ENCODE measurements around the gene SERPINB3. TPM values are rescaled to one million over a fixed set of nuclear protein-coding genes. Genes with fewer than 3 reads are reported as not detected.
"Not testable (repeated sequence)": the region's sequence is repeated elsewhere in the genome, so short reads cannot be mapped to it uniquely, and the experiment has no call there.

SERPINB3 gene
- polyA plus RNA-seq, 1 donor = not detected

DNA sequence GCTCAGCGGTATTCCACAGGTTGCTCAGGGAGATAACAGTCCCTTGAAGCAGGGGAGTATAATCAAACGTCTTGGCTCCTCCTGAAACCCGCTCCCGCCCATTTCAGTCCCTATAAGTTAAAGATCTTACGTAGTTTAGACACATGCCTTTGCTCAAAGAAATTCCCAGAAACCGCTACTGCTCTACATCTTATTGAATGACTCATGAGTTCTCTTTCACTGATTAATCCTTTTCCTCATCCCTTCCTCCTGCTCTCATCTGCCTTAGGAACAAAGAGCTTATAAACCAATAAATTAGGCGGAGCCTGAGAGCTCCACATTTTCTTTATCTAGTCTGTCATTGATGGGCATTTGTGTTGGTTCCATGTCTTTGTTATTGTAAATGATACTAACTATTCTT is 13.5 kb downstream of the SERPINB3 start:
- no peak overlapping the region for H3K4me3 ChIP-seq (ENCODE audit: low read length)
- H3K9me3 ChIP-seq (ENCODE audit: control insufficient read depth, low read depth, low read length) = no peaks in the 10 kb centered on the region
- 88% methylated on average over 3 of the region's 7 CpGs for WGBS (ENCODE audit: insufficient coverage, low lambda C conversion rate)
- no peaks in the 10 kb centered on the region for H3K27me3 ChIP-seq (ENCODE audit: control insufficient read depth, insufficient read depth, low read length)
- no peaks in the 10 kb centered on the region for H3K36me3 ChIP-seq (ENCODE audit: control insufficient read depth, insufficient read depth, low read length)
- H3K4me1 ChIP-seq (ENCODE audit: control insufficient read depth, insufficient read depth, low read length) = no peaks in the 10 kb centered on the region
- DNase-seq = no peak
- no peak overlapping the region for H3K27ac ChIP-seq (ENCODE audit: low read length)

DNA sequence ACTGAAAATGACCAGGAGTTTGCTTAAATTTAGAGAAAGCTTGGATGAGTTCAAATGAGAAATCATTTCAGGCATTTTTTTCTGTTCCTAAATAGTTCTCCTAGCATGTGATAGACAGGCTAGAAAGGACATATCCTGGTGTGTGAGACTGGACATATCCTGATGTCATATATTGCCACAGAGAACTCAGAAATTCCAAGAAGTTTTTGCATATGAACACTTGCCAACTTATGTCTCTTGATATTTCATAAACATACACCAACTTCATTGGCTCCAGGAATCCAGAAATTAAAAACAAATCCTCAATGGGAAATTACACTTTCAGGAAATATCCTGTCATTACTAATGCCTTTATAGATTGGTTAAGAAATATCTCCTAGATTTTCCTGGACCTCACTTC is 14.8 kb downstream of the SERPINB3 start:
- H3K4me1 ChIP-seq (ENCODE audit: control insufficient read depth, insufficient read depth, low read length) = no peaks in the 10 kb centered on the region
- no peaks in the 10 kb centered on the region for H3K27me3 ChIP-seq (ENCODE audit: control insufficient read depth, insufficient read depth, low read length)
- H3K9me3 ChIP-seq (ENCODE audit: control insufficient read depth, low read depth, low read length) = no peaks in the 10 kb centered on the region
- DNase-seq = no peak
- no peaks in the 10 kb centered on the region for H3K36me3 ChIP-seq (ENCODE audit: control insufficient read depth, insufficient read depth, low read length)
- H3K27ac ChIP-seq (ENCODE audit: low read length) = no peak overlapping the region
- H3K4me3 ChIP-seq (ENCODE audit: low read length) = no peak overlapping the region

DNA sequence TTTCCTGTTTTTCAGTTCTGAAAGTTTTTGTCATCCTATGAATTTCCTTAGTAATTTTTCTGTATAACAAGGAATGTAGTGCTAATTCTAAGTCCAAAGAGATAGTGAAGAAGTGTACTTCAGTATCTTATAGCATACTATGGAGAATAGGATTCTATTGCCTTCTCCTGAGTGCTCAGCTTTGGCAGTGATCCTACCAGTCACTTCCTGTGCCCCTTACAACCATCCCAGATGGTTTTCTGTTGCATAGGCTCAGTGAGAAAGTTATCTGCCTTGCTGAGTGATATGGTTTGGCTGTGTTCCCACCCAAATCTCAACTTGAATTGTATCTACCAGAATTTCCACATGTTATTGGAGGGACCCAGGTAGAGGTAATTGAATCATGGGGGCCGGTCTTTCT is 17.0 kb downstream of the SERPINB3 start:
- DNase-seq; H3K36me3 ChIP-seq (ENCODE audit: control insufficient read depth, insufficient read depth, low read length); H3K27me3 ChIP-seq (ENCODE audit: control insufficient read depth, insufficient read depth, low read length); H3K4me1 ChIP-seq (ENCODE audit: control insufficient read depth, insufficient read depth, low read length); H3K4me3 ChIP-seq (ENCODE audit: low read length); H3K9me3 ChIP-seq (ENCODE audit: control insufficient read depth, low read depth, low read length); H3K27ac ChIP-seq (ENCODE audit: low read length): not testable (repeated sequence)
- no CpG with 5 or more reads among the region's 1 CpG for WGBS (ENCODE audit: insufficient coverage, low lambda C conversion rate)

DNA sequence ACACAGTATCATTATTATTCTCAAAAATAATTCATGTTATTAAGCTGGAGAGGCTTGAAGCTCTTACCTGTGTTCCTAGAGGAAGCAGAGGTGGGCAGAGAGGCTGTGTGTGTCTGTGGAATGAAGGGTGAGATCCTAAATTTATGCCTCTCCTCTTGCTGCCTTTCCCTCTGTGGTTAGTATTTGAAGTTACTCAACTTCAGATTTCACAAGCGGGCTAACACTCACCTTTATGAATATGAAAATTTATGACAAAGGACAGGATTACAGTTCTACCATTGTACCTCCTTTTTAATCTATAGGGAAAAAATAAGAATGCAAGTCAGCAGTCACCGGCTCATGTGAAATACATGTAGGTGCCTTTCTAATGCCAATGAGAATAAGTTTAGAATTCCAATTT is 17.6 kb downstream of the SERPINB3 start, which contains the start of gene SERPINB4:
Gene SERPINB4 (minus strand): TSS at position 115 of the 400 bp plus-strand sequence. CDS start 679 bp downstream, outside the sequence.
- not testable (repeated sequence) for DNase-seq; H3K4me3 ChIP-seq (ENCODE audit: low read length); H3K4me1 ChIP-seq (ENCODE audit: control insufficient read depth, insufficient read depth, low read length); H3K27ac ChIP-seq (ENCODE audit: low read length); H3K27me3 ChIP-seq (ENCODE audit: control insufficient read depth, insufficient read depth, low read length); H3K36me3 ChIP-seq (ENCODE audit: control insufficient read depth, insufficient read depth, low read length); H3K9me3 ChIP-seq (ENCODE audit: control insufficient read depth, low read depth, low read length)
- WGBS (ENCODE audit: insufficient coverage, low lambda C conversion rate) = no CpG with 5 or more reads among the region's 2 CpGs

DNA sequence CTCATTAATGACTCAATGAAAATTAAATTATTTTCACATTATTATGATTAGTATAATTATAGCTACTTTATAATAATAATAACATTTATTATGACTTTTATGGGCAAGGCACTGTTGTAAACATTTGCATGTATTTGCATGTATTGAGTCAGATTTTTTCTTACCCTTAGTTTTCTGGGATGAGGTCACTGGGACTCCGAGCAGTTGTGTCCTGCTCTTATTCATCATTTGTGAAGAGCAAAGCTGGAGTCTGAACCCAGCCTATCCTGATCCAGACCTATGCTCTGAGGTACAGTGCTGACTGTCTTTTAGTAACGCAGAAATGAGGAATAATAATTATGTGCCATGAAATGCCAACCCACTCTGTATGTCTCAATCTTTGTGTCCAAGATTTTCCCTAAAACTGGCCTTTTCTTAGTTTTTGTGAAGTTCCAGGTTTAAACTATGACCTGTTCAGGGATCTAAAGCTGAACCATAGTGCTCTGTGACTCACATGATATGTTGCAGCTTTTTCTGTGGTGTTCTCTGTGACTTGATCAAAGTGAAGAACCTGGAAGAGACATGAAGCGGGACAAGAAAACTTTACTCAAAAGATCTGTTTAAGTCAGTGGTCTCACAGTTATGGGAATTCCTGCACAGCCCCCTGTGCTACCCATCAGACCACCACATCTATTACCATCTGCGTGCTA is 18.9 kb downstream of the SERPINB3 start:
- WGBS (ENCODE audit: insufficient coverage, low lambda C conversion rate) = 100% methylated on average over 1 of the region's 4 CpGs

DNA sequence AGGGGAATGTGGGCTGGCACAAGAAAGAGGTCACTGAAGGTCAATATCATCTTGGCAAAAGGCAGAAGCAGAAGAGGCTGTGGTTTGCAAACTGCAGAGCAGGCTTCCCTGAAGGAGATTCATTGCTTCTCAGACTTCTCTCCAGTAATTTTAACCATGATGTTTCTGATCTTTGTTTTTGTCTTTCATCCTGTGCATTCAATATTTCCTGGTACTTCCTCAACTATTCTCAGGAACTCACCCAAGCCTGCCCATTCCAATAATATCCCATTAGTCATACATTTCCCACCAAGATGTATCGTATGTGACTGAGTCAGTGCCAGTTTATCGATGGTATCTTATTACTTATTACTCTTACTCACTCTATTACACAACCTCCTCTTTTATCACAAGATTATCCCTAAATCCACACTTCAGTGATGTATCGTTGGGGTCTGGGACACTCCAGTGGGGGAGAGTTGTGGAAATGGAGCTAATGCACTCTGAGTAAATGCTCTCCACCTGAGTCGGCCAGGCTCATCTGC is 20.5 kb downstream of the SERPINB3 start:
- H3K4me1 ChIP-seq (ENCODE audit: control insufficient read depth, insufficient read depth, low read length); H3K36me3 ChIP-seq (ENCODE audit: control insufficient read depth, insufficient read depth, low read length); H3K4me3 ChIP-seq (ENCODE audit: low read length); DNase-seq; H3K27ac ChIP-seq (ENCODE audit: low read length); H3K27me3 ChIP-seq (ENCODE audit: control insufficient read depth, insufficient read depth, low read length); H3K9me3 ChIP-seq (ENCODE audit: control insufficient read depth, low read depth, low read length): not testable (repeated sequence)
- WGBS (ENCODE audit: insufficient coverage, low lambda C conversion rate) = 80% methylated on average over 1 of the region's 4 CpGs

More for the DNA sequence above, 18.9 kb downstream of the SERPINB3 start:
- not testable (repeated sequence) for H3K36me3 ChIP-seq (ENCODE audit: control insufficient read depth, insufficient read depth, low read length); H3K4me3 ChIP-seq (ENCODE audit: low read length); H3K9me3 ChIP-seq (ENCODE audit: control insufficient read depth, low read depth, low read length); H3K27ac ChIP-seq (ENCODE audit: low read length); H3K27me3 ChIP-seq (ENCODE audit: control insufficient read depth, insufficient read depth, low read length); DNase-seq; H3K4me1 ChIP-seq (ENCODE audit: control insufficient read depth, insufficient read depth, low read length)

DNA sequence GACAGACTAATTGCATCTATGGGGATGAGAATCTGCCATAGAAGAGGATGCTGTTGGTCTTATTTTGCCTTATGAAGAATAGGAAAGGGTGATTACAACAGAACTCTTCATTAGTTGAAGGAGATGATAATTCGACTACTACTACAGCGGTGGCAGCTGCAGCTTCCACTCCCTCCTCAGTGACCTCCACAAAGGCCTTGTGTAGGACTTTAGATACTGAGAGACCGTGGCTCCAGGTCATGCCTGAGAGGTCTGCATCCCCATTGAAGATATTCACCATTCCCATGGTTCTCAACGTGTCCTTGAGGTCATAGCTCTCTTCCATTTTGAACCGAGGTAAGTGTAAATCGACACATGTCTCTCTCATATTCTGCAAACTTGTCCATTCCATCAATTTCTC is 24.0 kb downstream of the SERPINB3 start:
- Histone ChIP-seq H3K27me3 (ENCODE audit: control insufficient read depth, insufficient read depth, low read length) (no peaks in the 10 kb centered on the region), H3K36me3 (ENCODE audit: control insufficient read depth, insufficient read depth, low read length) (no peaks in the 10 kb centered on the region), H3K4me3 (ENCODE audit: low read length) (no peak overlapping the region), H3K4me1 (ENCODE audit: control insufficient read depth, insufficient read depth, low read length) (no peaks in the 10 kb centered on the region), H3K9me3 (ENCODE audit: control insufficient read depth, low read depth, low read length) (no peaks in the 10 kb centered on the region), H3K27ac (ENCODE audit: low read length) (no peak overlapping the region)
- no peak for DNase-seq
- WGBS (ENCODE audit: insufficient coverage, low lambda C conversion rate) = no CpG with 5 or more reads among the region's 6 CpGs

DNA sequence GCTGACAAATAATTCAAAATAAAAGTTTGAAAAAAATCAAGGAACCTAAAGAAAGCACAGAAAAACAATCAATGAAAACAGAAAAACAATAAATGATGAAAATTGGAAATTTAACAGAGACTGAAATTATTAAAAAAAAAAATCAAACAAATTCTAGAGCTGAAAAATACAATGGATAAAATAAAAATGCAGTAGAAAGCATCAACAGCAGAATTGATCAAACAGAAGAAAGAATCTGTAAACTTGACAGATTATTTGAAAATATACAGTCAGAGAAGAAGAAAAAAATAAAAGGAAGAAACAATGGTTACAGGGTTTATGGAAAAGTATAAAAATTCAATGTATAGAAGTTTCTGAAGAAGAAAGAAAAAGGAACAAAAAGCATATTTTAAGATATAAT is 33.9 kb downstream of the SERPINB3 start:
- H3K36me3 ChIP-seq (ENCODE audit: control insufficient read depth, insufficient read depth, low read length) = no peaks in the 10 kb centered on the region
- no peaks in the 10 kb centered on the region for H3K27me3 ChIP-seq (ENCODE audit: control insufficient read depth, insufficient read depth, low read length)
- H3K9me3 ChIP-seq (ENCODE audit: control insufficient read depth, low read depth, low read length) = peaks cover 14% of the 10 kb centered on the region
- H3K4me3 ChIP-seq (ENCODE audit: low read length) = no peak overlapping the region
- no peaks in the 10 kb centered on the region for H3K4me1 ChIP-seq (ENCODE audit: control insufficient read depth, insufficient read depth, low read length)
- no peak for DNase-seq
- H3K27ac ChIP-seq (ENCODE audit: low read length) = no peak overlapping the region

DNA sequence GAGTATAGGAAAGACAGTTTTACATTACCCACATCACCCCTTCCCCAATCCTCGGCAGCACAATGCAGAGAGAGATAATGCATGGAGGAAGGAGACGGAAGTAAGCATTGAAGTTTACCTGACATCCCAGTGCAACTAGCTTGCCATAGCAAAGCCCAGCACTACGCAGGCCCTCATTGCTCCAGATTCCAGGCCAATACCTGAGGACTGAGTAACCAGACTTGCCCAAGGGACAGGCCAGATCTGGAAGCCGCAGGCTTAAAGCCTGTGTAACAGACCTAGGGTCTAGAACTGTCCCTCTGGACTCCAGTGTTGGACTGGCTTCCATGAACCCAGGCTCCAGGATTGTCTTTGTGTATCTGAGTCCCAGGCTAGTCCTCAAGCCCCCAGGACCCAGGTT is 35.3 kb downstream of the SERPINB3 start:
- Histone ChIP-seq H3K27ac (ENCODE audit: low read length) (no peak overlapping the region), H3K4me3 (ENCODE audit: low read length) (no peak overlapping the region), H3K27me3 (ENCODE audit: control insufficient read depth, insufficient read depth, low read length) (no peaks in the 10 kb centered on the region), H3K36me3 (ENCODE audit: control insufficient read depth, insufficient read depth, low read length) (no peaks in the 10 kb centered on the region), H3K4me1 (ENCODE audit: control insufficient read depth, insufficient read depth, low read length) (no peaks in the 10 kb centered on the region), H3K9me3 (ENCODE audit: control insufficient read depth, low read depth, low read length) (peaks cover 14% of the 10 kb centered on the region)
- no CpG with 5 or more reads among the region's 4 CpGs for WGBS (ENCODE audit: insufficient coverage, low lambda C conversion rate)
- no peak for DNase-seq

DNA sequence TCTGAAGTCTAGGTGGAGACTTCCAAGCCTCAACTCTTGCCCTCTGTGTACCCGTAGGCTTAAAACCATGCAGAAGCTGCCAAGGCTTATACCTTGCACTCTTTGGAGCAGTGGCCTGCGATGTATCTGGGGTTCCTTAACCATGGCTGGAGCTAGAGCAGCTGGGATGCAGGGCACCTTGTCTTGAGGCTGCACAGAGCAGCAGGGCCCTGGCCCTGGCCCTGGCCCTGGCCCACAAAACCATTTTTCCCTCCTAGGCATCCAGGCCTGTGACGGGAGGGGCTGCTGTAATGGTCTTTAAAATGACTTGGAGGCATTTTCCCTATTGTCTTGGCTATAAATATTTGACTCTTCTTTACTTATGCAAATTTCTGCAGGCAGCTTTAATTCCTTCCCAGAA is 36.8 kb downstream of the SERPINB3 start:
- Histone ChIP-seq H3K9me3 (ENCODE audit: control insufficient read depth, low read depth, low read length) (peaks cover 14% of the 10 kb centered on the region), H3K4me1 (ENCODE audit: control insufficient read depth, insufficient read depth, low read length) (no peaks in the 10 kb centered on the region), H3K4me3 (ENCODE audit: low read length) (no peak overlapping the region), H3K36me3 (ENCODE audit: control insufficient read depth, insufficient read depth, low read length) (no peaks in the 10 kb centered on the region), H3K27me3 (ENCODE audit: control insufficient read depth, insufficient read depth, low read length) (no peaks in the 10 kb centered on the region), H3K27ac (ENCODE audit: low read length) (no peak overlapping the region)
- no peak for DNase-seq
- no CpG with 5 or more reads among the region's 3 CpGs for WGBS (ENCODE audit: insufficient coverage, low lambda C conversion rate)

DNA sequence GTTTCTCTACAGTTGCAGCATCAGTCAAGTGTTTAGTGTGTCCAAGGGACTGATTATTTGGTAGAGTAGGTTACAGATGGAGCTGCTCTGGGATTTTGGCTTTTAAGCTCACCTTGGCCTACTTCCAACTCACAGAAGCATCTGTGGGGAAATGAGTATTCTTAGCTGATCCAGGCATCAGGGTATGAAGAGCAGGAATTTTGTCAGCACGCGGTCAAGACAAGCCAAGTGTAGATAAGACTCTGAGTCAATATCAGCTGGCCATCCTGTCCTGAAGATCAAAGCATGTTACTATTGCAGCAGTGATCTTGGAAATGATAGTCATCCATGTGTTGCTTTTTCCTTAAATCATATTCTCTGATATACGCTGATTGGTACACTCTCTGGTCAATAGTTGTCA is 42.0 kb downstream of the SERPINB3 start:
- Histone ChIP-seq H3K4me1 (ENCODE audit: control insufficient read depth, insufficient read depth, low read length) (no peaks in the 10 kb centered on the region), H3K4me3 (ENCODE audit: low read length) (no peak overlapping the region), H3K27ac (ENCODE audit: low read length) (no peak overlapping the region), H3K27me3 (ENCODE audit: control insufficient read depth, insufficient read depth, low read length) (no peaks in the 10 kb centered on the region), H3K36me3 (ENCODE audit: control insufficient read depth, insufficient read depth, low read length) (no peaks in the 10 kb centered on the region), H3K9me3 (ENCODE audit: control insufficient read depth, low read depth, low read length) (no peaks in the 10 kb centered on the region)
- WGBS (ENCODE audit: insufficient coverage, low lambda C conversion rate) = 100% methylated on average over 2 of the region's 3 CpGs
- DNase-seq = no peak

Data from large intestine (tissue), 3 donors.